Adrenal gland (tissue), 5 donors: ENCODE results near the gene KRT15.

ENCODE experiments used
- CTCF ChIP-seq, 6 experiments: fragments of 450-650 bp in 4 of 6; fragments of 200-600 bp in 2 of 6; sonication (generic) in 1 of 6; IDR thresholded peaks; 1 replicate in 5 of 6; 2 replicates in 1 of 6; pipeline versions ENCODE4 v1.5.1 to v1.8.0; 2016 to 2021; ENCODE audit warnings: antibody characterized with exemption in 6 of 6, mild to moderate bottlenecking in 2 of 6, moderate library complexity in 1 of 6
- POLR2A ChIP-seq, 2 donors: fragments of 450-650 bp; IDR thresholded peaks; one replicate each; pipeline ENCODE4 v1.6.1; 2017; ENCODE audit warnings: antibody characterized with exemption in 2 of 2, mild to moderate bottlenecking in 2 of 2, moderate library complexity in 1 of 2
- donor health status: DM: no; HTN: no; CAD: no.

- TF ChIP-seq POLR2A (IDR thresholded peaks at IDR 0.05) (no peak), CTCF (IDR thresholded peaks at IDR 0.05) (no peak)
These were observed 19.0 kb downstream of the KRT15 start for GRCh38 chr17:41499714-41500113.
